HK-2 (cell line): ENCODE results near the gene EDEM2.
"Not testable (repeated sequence)": the region's sequence is repeated elsewhere in the genome, so short reads cannot be mapped to it uniquely, and the experiment has no call there.

Source experiments
- DNase-seq: peaks from one replicate; pipeline ENCODE4 v3.0.0-alpha.2; 2018; ENCODE audit not compliant: unreplicated experiment

The EDEM2 gene

GRCh38 chr20:35146920-35147574 lies at the start of gene EDEM2:
TSS of gene EDEM2 (minus strand) at chr20:35147336. CDS start at chr20:35147258, 78 bp downstream.
- DNase-seq, result peak; percentile 99

- no peak for DNase-seq
Measured at GRCh38 chr20:35196313-35196712, 49.2 kb upstream of the EDEM2 start.

GRCh38 chr20:35193031-35193791 lies 46.1 kb upstream of the EDEM2 start:
- not testable (repeated sequence) for DNase-seq

GRCh38 chr20:35192118-35192872 lies 45.2 kb upstream of the EDEM2 start:
- no peak for DNase-seq

- DNase-seq, result no peak
Measured at GRCh38 chr20:35191419-35192117, 44.4 kb upstream of the EDEM2 start.

- no peak for DNase-seq
Measured at GRCh38 chr20:35190556-35190955, 43.4 kb upstream of the EDEM2 start.

GRCh38 chr20:35189223-35189622 lies 42.1 kb upstream of the EDEM2 start:
- DNase-seq, result not testable (repeated sequence)

- no peak for DNase-seq
Measured at GRCh38 chr20:35187584-35188190, 40.6 kb upstream of the EDEM2 start.

- DNase-seq, result not testable (repeated sequence)
Measured at GRCh38 chr20:35186691-35187289, 39.7 kb upstream of the EDEM2 start.

GRCh38 chr20:35181731-35182130 lies 34.6 kb upstream of the EDEM2 start:
- no peak for DNase-seq

- DNase-seq, result no peak
Measured at GRCh38 chr20:35180266-35180665, 33.1 kb upstream of the EDEM2 start.

- no peak for DNase-seq
Measured at GRCh38 chr20:35179292-35180212, 32.4 kb upstream of the EDEM2 start.

- no peak for DNase-seq
Measured at GRCh38 chr20:35176132-35176531, 29.0 kb upstream of the EDEM2 start.

GRCh38 chr20:35174458-35175216 lies 27.5 kb upstream of the EDEM2 start:
- no peak for DNase-seq

- DNase-seq, result no peak
Measured at GRCh38 chr20:35173576-35174192, 26.5 kb upstream of the EDEM2 start.

- no peak for DNase-seq
Measured at GRCh38 chr20:35172434-35172806, 25.3 kb upstream of the EDEM2 start.

GRCh38 chr20:35171753-35172433 lies 24.8 kb upstream of the EDEM2 start, which contains the start of gene PROCR:
TSS of gene PROCR (plus strand) at chr20:35172072. CDS start at chr20:35172155, 83 bp downstream.
- DNase-seq, result peak; percentile 95

GRCh38 chr20:35171438-35171752 lies 24.3 kb upstream of the EDEM2 start:
- no peak for DNase-seq
